Neural progenitor cell (in vitro differentiated cells): ENCODE data around the gene CDH23.

ENCODE experiments used
- EZH2phosphoT487 ChIP-seq: fragments of 200-600 bp; sonication (generic); IDR thresholded peaks from 2 replicates; pipeline ENCODE4 v1.6.1; 2017; ENCODE audit warnings: antibody characterized with exemption
- TF ChIP-seq, protein P1 (sequence below): fragments of 200-600 bp; sonication (generic); IDR thresholded peaks from 2 replicates; pipeline ENCODE4 v1.5.1; 2017; ENCODE audit warnings: antibody characterized with exemption, mild to moderate bottlenecking

DNA sequence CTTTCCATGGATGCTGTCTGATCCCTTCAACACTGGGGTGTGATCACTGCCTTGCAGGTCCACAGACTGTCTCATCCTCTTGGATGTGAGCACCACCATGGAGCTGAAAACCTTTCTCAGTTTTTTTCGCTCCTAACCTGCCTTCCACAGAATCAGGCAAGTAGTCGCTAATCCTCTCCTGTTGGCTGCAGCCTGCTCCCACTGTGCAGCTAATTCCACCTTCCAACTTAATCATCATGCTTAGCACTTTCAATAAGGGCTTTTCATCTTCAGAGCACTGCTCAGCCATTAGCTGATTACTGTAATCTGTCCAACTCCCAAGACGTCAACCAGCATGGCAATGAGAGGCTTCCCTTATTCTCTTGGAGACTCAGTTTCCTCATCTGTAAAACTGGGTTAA, 15.1 kb upstream of the CDH23 start:
- TF ChIP-seq, protein P1, sequence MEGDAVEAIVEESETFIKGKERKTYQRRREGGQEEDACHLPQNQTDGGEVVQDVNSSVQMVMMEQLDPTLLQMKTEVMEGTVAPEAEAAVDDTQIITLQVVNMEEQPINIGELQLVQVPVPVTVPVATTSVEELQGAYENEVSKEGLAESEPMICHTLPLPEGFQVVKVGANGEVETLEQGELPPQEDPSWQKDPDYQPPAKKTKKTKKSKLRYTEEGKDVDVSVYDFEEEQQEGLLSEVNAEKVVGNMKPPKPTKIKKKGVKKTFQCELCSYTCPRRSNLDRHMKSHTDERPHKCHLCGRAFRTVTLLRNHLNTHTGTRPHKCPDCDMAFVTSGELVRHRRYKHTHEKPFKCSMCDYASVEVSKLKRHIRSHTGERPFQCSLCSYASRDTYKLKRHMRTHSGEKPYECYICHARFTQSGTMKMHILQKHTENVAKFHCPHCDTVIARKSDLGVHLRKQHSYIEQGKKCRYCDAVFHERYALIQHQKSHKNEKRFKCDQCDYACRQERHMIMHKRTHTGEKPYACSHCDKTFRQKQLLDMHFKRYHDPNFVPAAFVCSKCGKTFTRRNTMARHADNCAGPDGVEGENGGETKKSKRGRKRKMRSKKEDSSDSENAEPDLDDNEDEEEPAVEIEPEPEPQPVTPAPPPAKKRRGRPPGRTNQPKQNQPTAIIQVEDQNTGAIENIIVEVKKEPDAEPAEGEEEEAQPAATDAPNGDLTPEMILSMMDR, result no peak
- no peak for TF ChIP-seq EZH2phosphoT487
